Duodenal mucosa (tissue), 2 donors: Measurements from ENCODE around the gene DPY19L3.
"Not testable (repeated sequence)": the region's sequence is repeated elsewhere in the genome, so short reads cannot be mapped to it uniquely, and the experiment has no call there.

Experiments
- H3K27ac ChIP-seq: one replicate; pipeline ENCODE4 v1.7.0; 2013; ENCODE audit warnings: low read depth, low read length
- H3K27me3 ChIP-seq, 2 donors: one replicate each; pipeline ENCODE4 v1.7.0; 2013; ENCODE audit warnings: low read length in 2 of 2, control low read depth in 1 of 2; ENCODE audit not compliant: insufficient read depth in 2 of 2, control insufficient read depth in 1 of 2
- H3K36me3 ChIP-seq, 2 donors: one replicate each; pipeline ENCODE4 v1.7.0; 2013; ENCODE audit warnings: low read length in 2 of 2, control low read depth in 1 of 2; ENCODE audit not compliant: insufficient read depth in 2 of 2, control insufficient read depth in 1 of 2
- H3K4me1 ChIP-seq, 2 donors: one replicate each; pipeline ENCODE4 v1.7.0; 2013; ENCODE audit warnings: low read length in 2 of 2, control low read depth in 1 of 2; ENCODE audit not compliant: insufficient read depth in 2 of 2, control insufficient read depth in 1 of 2
- H3K4me3 ChIP-seq, 2 donors: one replicate each; pipeline ENCODE4 v1.7.0; 2013; ENCODE audit warnings: low read length in 2 of 2, low read depth in 1 of 2
- H3K9ac ChIP-seq, 2 donors: one replicate each; pipeline ENCODE4 v1.7.0; 2013; ENCODE audit warnings: low read length in 2 of 2, low read depth in 1 of 2
- H3K9me3 ChIP-seq, 2 donors: one replicate each; pipeline ENCODE4 v1.7.0; 2013; ENCODE audit warnings: low read length in 2 of 2, control low read depth in 1 of 2; ENCODE audit not compliant: control insufficient read depth in 1 of 2

Gene DPY19L3

GRCh38 chr19:32407004-32407992 lies 1.7 kb downstream of the DPY19L3 start:
- H3K9me3 ChIP-seq, result no peaks in the 10 kb centered on the region
- H3K4me1 ChIP-seq, result peaks cover 20 to 24% of the 10 kb centered on the region in 2 donors
- peak overlapping the region; percentile 55 to 60 for H3K9ac ChIP-seq
- peak overlapping the region in 1 of 2 donors; percentile 92 for H3K4me3 ChIP-seq
- no peaks in the 10 kb centered on the region for H3K27me3 ChIP-seq
- peaks cover 5 to 19% of the 10 kb centered on the region in 2 donors for H3K36me3 ChIP-seq
- H3K27ac ChIP-seq, result no peak overlapping the region

GRCh38 chr19:32415246-32415645 lies 9.7 kb downstream of the DPY19L3 start:
- Histone ChIP-seq H3K4me1 (no peaks in the 10 kb centered on the region), H3K9me3 (no peaks in the 10 kb centered on the region), H3K9ac (no peak overlapping the region), H3K36me3 (peaks cover 5 to 23% of the 10 kb centered on the region in 2 donors), H3K27me3 (no peaks in the 10 kb centered on the region), H3K4me3 (no peak overlapping the region), H3K27ac (no peak overlapping the region)

- H3K9ac ChIP-seq, result no peak overlapping the region
- no peaks in the 10 kb centered on the region for H3K9me3 ChIP-seq
- H3K27ac ChIP-seq, result no peak overlapping the region
- peaks cover 5 to 23% of the 10 kb centered on the region in 2 donors for H3K36me3 ChIP-seq
- no peak overlapping the region for H3K4me3 ChIP-seq
- no peaks in the 10 kb centered on the region for H3K4me1 ChIP-seq
- H3K27me3 ChIP-seq, result no peaks in the 10 kb centered on the region
Observed at GRCh38 chr19:32415669-32416068, 10.1 kb downstream of the DPY19L3 start.

GRCh38 chr19:32416749-32417456 lies 11.3 kb downstream of the DPY19L3 start:
- H3K4me3 ChIP-seq, result no peak overlapping the region
- no peak overlapping the region for H3K9ac ChIP-seq
- H3K4me1 ChIP-seq, result no peaks in the 10 kb centered on the region
- H3K27ac ChIP-seq, result no peak overlapping the region
- H3K36me3 ChIP-seq, result peaks cover 0 to 16% of the 10 kb centered on the region in 2 donors
- H3K9me3 ChIP-seq, result no peaks in the 10 kb centered on the region
- H3K27me3 ChIP-seq, result no peaks in the 10 kb centered on the region

GRCh38 chr19:32418155-32418554 lies 12.6 kb downstream of the DPY19L3 start:
- H3K36me3 ChIP-seq, result peaks cover 0 to 14% of the 10 kb centered on the region in 2 donors
- no peaks in the 10 kb centered on the region for H3K9me3 ChIP-seq

GRCh38 chr19:32421589-32422361 lies 16.2 kb downstream of the DPY19L3 start:
- Histone ChIP-seq H3K9ac (no peak overlapping the region), H3K4me3 (no peak overlapping the region), H3K27me3 (no peaks in the 10 kb centered on the region), H3K4me1 (no peaks in the 10 kb centered on the region), H3K36me3 (peaks cover 0 to 7% of the 10 kb centered on the region in 2 donors), H3K9me3 (no peaks in the 10 kb centered on the region), H3K27ac (no peak overlapping the region)

More at GRCh38 chr19:32418155-32418554, 12.6 kb downstream of the DPY19L3 start:
- no peaks in the 10 kb centered on the region for H3K4me1 ChIP-seq
- no peaks in the 10 kb centered on the region for H3K27me3 ChIP-seq
- H3K9ac ChIP-seq, result no peak overlapping the region
- H3K4me3 ChIP-seq, result no peak overlapping the region
- H3K27ac ChIP-seq, result no peak overlapping the region

GRCh38 chr19:32422435-32422834 lies 16.9 kb downstream of the DPY19L3 start:
- Histone ChIP-seq H3K4me1 (no peaks in the 10 kb centered on the region), H3K27me3 (no peaks in the 10 kb centered on the region), H3K36me3 (peaks cover 0 to 6% of the 10 kb centered on the region in 2 donors), H3K9ac (no peak overlapping the region), H3K27ac (no peak overlapping the region), H3K9me3 (no peaks in the 10 kb centered on the region), H3K4me3 (no peak overlapping the region)

GRCh38 chr19:32423944-32424343 lies 18.4 kb downstream of the DPY19L3 start:
- not testable (repeated sequence) for H3K9me3 ChIP-seq, H3K4me1 ChIP-seq, H3K27ac ChIP-seq, H3K4me3 ChIP-seq, H3K9ac ChIP-seq, H3K36me3 ChIP-seq, H3K27me3 ChIP-seq

GRCh38 chr19:32427536-32427935 lies 22.0 kb downstream of the DPY19L3 start:
- H3K9me3 ChIP-seq, result no peaks in the 10 kb centered on the region
- no peak overlapping the region for H3K27ac ChIP-seq
- no peak overlapping the region for H3K4me3 ChIP-seq
- no peaks in the 10 kb centered on the region for H3K36me3 ChIP-seq
- H3K27me3 ChIP-seq, result no peaks in the 10 kb centered on the region
- no peak overlapping the region for H3K9ac ChIP-seq
- no peaks in the 10 kb centered on the region for H3K4me1 ChIP-seq
